Erythroblast (primary cell): Measurements from ENCODE around the gene HTRA3.

Source experiments
- GATA1 ChIP-seq: IDR thresholded peaks from 2 replicates; pipeline ENCODE4 v1.6.1; 2011; ENCODE audit warnings: low read depth, mild to moderate bottlenecking, control low read depth, low read length, moderate library complexity
- POLR2A ChIP-seq: IDR thresholded peaks from 2 replicates; pipeline ENCODE4 v1.6.1; 2011; ENCODE audit warnings: mild to moderate bottlenecking, low read length

DNA sequence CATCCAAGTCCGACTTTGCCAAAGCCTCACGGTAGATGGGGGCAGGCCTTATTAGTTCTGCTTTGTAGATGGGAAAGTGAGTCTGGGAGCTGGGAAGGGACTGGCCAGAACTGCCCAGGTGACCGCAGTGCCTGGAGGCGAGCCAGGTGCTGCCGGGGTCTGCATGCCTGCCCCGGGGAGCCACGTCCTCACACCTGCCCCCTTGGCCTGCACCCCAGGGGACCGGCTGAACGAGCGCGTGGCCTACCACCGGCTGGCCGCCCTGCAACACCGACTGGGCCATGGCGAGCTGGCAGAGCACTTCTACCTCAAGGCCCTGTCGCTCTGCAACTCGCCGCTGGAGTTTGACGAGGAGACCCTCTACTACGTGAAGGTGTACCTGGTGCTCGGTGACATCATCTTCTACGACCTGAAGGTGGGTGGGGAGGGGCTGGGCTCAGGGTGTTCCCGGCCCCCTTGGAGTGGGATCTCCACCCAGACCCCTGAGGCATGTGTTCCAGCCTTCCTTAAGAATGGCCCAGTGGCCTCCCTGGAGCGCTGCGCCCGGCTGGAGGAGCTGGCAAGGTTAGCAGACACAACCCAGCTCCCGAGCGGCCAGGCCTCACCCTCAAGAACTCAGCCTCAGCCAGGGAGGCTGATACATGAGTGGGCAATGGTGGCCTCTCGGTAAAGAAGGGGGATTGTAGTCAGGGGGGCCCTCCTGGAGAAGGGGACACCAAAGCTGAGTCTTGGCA lies 32.1 kb upstream of the HTRA3 start:
- TF ChIP-seq POLR2A (no peak), GATA1 (no peak)
